Sigmoid colon (tissue), 7 donors: ENCODE results near the gene TSPAN33. TPM values are rescaled to one million over a fixed set of nuclear protein-coding genes. Genes with fewer than 3 reads are reported as not detected.
"Not testable (repeated sequence)": the region's sequence is repeated elsewhere in the genome, so short reads cannot be mapped to it uniquely, and the experiment has no call there.

ENCODE experiments used
- DNase-seq: peaks from one replicate; pipeline ENCODE4 v3.0.0-alpha.2; 2019
- H3K27ac ChIP-seq, 4 donors: fragments of 200-600 bp; sonication (generic); one replicate each; pipeline ENCODE4 v1.5.1; 2016 to 2019; ENCODE audit warnings: mild to moderate bottlenecking in 1 of 4
- H3K27me3 ChIP-seq, 3 donors: fragments of 200-600 bp; sonication (generic); one replicate each; pipeline ENCODE4 v1.5.1; 2019; ENCODE audit warnings: mild to moderate bottlenecking in 1 of 3
- H3K36me3 ChIP-seq, 4 donors: fragments of 200-600 bp; sonication (generic); one replicate each; pipeline ENCODE4 v1.5.1; 2016 to 2019
- H3K4me1 ChIP-seq, 4 donors: fragments of 200-600 bp; sonication (generic); one replicate each; pipeline ENCODE4 v1.5.1; 2017 to 2019
- H3K4me3 ChIP-seq, 4 donors: fragments of 200-600 bp; sonication (generic); one replicate each; pipeline ENCODE4 v1.5.1; 2017 to 2019; ENCODE audit warnings: mild to moderate bottlenecking in 2 of 4, moderate library complexity in 1 of 4
- H3K9me3 ChIP-seq, 4 donors: fragments of 200-600 bp in 3 of 4; sonication (generic) in 3 of 4; one replicate each; pipeline versions ENCODE4 v1.5.1 to v1.6.1; 2013 to 2019
- EP300 ChIP-seq, 4 donors: sonication (generic); formaldehyde crosslinking; IDR thresholded peaks; one replicate each; pipeline ENCODE4 v1.6.1; 2017; ENCODE audit warnings: antibody characterized with exemption in 4 of 4
- POLR2A ChIP-seq, 2 donors: fragments of 450-650 bp; IDR thresholded peaks; one replicate each; pipeline ENCODE4 v1.6.1; 2016; ENCODE audit warnings: antibody characterized with exemption in 2 of 2, mild to moderate bottlenecking in 2 of 2, moderate library complexity in 2 of 2
- POLR2AphosphoS5 ChIP-seq, 4 donors: sonication (generic); formaldehyde crosslinking; IDR thresholded peaks; one replicate each; pipeline ENCODE4 v1.6.1; 2017; ENCODE audit warnings: antibody characterized with exemption in 4 of 4
- WGBS, 2 donors: extraction: QIAGEN DNeasy Blood & Tissue Kit; methylation state at CpG; one replicate each; pipeline ENCODE4 v1.1.7; 2013; 5-methylcytosine and 5-hydroxymethylcytosine counted together
- intact Hi-C: fragments of 100-400 bp; cut with DNase I; formaldehyde crosslinking; loops from one replicate; pipeline ENCODE4 v1.15.1; 2023
- polyA plus RNA-seq, 3 donors: library from polyadenylated mRNA; stranded (reverse); fragments of 200-250 nt; gene quantifications; one replicate each; pipeline ENCODE4 v1.2.3, GENCODE V29; 2013
- total RNA-seq, 4 donors: library from RNA; depleted of rRNA; stranded (reverse); fragments of >200 nt; gene quantifications; one replicate each; pipeline ENCODE4 v1.1.0, GENCODE V29; 2016
- TF ChIP-seq, protein P1 (sequence below), 4 experiments: fragments of 450-650 bp in 3 of 4; fragments of 200-600 bp in 1 of 4; IDR thresholded peaks; one replicate each; pipeline ENCODE4 v1.5.1; 2016 to 2019; ENCODE audit warnings: antibody characterized with exemption in 4 of 4, mild to moderate bottlenecking in 3 of 4, moderate library complexity in 2 of 4
- donor health status: healthy with polysubstance abuse.
- donor health status: Bipolar disorder and iron deficiency.
- donor health status: healthy.

TSPAN33 gene
- total and polyA plus RNA-seq, 7 donors, result 3.0 to 19.6 (median 5.8) TPM

DNA sequence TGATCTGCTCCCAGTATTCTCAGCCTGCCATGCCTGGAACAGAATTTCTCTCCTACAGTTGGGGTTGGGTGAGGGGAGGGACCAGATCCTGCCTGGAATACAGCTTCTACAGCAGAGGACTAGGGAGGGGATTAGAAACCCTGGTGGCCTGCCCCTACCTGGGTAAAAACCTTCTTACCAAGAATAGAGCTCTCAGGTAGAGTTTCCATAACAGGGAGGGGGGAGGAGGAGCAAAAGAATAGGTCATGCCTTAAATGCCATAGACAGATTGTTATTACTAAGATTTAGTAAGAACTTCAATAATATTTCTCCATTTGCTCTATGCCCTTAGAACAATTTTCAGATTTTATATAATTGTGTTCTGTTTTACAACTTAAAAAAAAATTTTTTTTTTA, 33.5 kb upstream of the TSPAN33 start:
- Histone ChIP-seq H3K36me3 (no peaks in the 10 kb centered on the region), H3K4me1 (peaks cover 0 to 8% (median 3%) of the 10 kb centered on the region in 4 donors), H3K27ac (peak overlapping the region in 1 of 4 donors; percentile 50), H3K4me3 (no peak overlapping the region), H3K9me3 (peaks cover 0 to 4% (median under 1%) of the 10 kb centered on the region in 4 donors), H3K27me3 (no peaks in the 10 kb centered on the region)
- TF ChIP-seq POLR2A (IDR thresholded peaks at IDR 0.05) (no peak), POLR2AphosphoS5 (IDR thresholded peaks at IDR 0.05) (no peak)
- TF ChIP-seq, protein P1, sequence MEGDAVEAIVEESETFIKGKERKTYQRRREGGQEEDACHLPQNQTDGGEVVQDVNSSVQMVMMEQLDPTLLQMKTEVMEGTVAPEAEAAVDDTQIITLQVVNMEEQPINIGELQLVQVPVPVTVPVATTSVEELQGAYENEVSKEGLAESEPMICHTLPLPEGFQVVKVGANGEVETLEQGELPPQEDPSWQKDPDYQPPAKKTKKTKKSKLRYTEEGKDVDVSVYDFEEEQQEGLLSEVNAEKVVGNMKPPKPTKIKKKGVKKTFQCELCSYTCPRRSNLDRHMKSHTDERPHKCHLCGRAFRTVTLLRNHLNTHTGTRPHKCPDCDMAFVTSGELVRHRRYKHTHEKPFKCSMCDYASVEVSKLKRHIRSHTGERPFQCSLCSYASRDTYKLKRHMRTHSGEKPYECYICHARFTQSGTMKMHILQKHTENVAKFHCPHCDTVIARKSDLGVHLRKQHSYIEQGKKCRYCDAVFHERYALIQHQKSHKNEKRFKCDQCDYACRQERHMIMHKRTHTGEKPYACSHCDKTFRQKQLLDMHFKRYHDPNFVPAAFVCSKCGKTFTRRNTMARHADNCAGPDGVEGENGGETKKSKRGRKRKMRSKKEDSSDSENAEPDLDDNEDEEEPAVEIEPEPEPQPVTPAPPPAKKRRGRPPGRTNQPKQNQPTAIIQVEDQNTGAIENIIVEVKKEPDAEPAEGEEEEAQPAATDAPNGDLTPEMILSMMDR (IDR thresholded peaks at IDR 0.05), result no peak
- no peak for DNase-seq
- intact Hi-C loops, result no loop called here

GRCh38 chr7:129115676-129116075, 28.8 kb upstream of the TSPAN33 start:
- no peaks in the 10 kb centered on the region for H3K27me3 ChIP-seq
- H3K4me1 ChIP-seq, result peaks cover 0 to 1% (median under 1%) of the 10 kb centered on the region in 4 donors
- intact Hi-C loops, result no loop called here
- DNase-seq, result no peak
- no peak overlapping the region for H3K4me3 ChIP-seq
- TF ChIP-seq POLR2A (IDR thresholded peaks at IDR 0.05) (no peak), POLR2AphosphoS5 (IDR thresholded peaks at IDR 0.05) (no peak), EP300 (IDR thresholded peaks at IDR 0.05) (no peak)
- TF ChIP-seq, protein P1 (IDR thresholded peaks at IDR 0.05), result no peak
- H3K9me3 ChIP-seq, result peaks cover 0 to 4% (median under 1%) of the 10 kb centered on the region in 4 donors
- no peak overlapping the region for H3K27ac ChIP-seq
- no peaks in the 10 kb centered on the region for H3K36me3 ChIP-seq

- Histone ChIP-seq H3K27me3 (no peaks in the 10 kb centered on the region), H3K27ac (no peak overlapping the region), H3K4me1 (no peaks in the 10 kb centered on the region), H3K36me3 (no peaks in the 10 kb centered on the region), H3K4me3 (no peak overlapping the region), H3K9me3 (peaks cover 0 to 4% (median under 1%) of the 10 kb centered on the region in 4 donors)
- DNase-seq, result no peak
- intact Hi-C loops, result no loop called here
- TF ChIP-seq, protein P1 (IDR thresholded peaks at IDR 0.05), result no peak
- TF ChIP-seq POLR2A (IDR thresholded peaks at IDR 0.05) (no peak), POLR2AphosphoS5 (IDR thresholded peaks at IDR 0.05) (no peak), EP300 (IDR thresholded peaks at IDR 0.05) (no peak)
- 93% methylated on average over 7 of the region's 7 CpGs for WGBS, 2 donors
Measured at GRCh38 chr7:129118182-129118581, 26.3 kb upstream of the TSPAN33 start.

GRCh38 chr7:129118976-129119375, 25.5 kb upstream of the TSPAN33 start:
- no peaks in the 10 kb centered on the region for H3K36me3 ChIP-seq
- no peaks in the 10 kb centered on the region for H3K4me1 ChIP-seq
- TF ChIP-seq POLR2A (IDR thresholded peaks at IDR 0.05) (no peak), EP300 (IDR thresholded peaks at IDR 0.05) (no peak), POLR2AphosphoS5 (IDR thresholded peaks at IDR 0.05) (no peak)
- TF ChIP-seq, protein P1 (IDR thresholded peaks at IDR 0.05), result no peak
- no peak overlapping the region for H3K27ac ChIP-seq
- WGBS, 2 donors, result 80 to 97% methylated on average over 3 of the region's 3 CpGs
- H3K9me3 ChIP-seq, result peaks cover 0 to 4% (median under 1%) of the 10 kb centered on the region in 4 donors
- no peak overlapping the region for H3K4me3 ChIP-seq
- no peak for DNase-seq
- intact Hi-C loops, result no loop called here
- H3K27me3 ChIP-seq, result no peaks in the 10 kb centered on the region

- 91 to 92% methylated on average over 3 of the region's 3 CpGs for WGBS, 2 donors
- DNase-seq, intact Hi-C loops: not testable (repeated sequence)
Measured at GRCh38 chr7:129121501-129122077, 22.9 kb upstream of the TSPAN33 start.

More at GRCh38 chr7:129121501-129122077, 22.9 kb upstream of the TSPAN33 start:
- H3K4me1 ChIP-seq, H3K27me3 ChIP-seq, H3K9me3 ChIP-seq, H3K4me3 ChIP-seq, H3K27ac ChIP-seq, H3K36me3 ChIP-seq: not testable (repeated sequence)
